SK-N-SH (cell line): Measurements from ENCODE around the gene TMEM117. TPM values are rescaled to one million over a fixed set of nuclear protein-coding genes. Genes with fewer than 3 reads are reported as not detected.
A peak's percentile ranks its signal among the peaks of the same experiment; 100 is the strongest.

Source experiments
- CTCF ChIA-PET: fragments of 300-600, 350-600 bp; formaldehyde crosslinking; extraction: SDS; loops from one replicate; lab custom pipeline; 2021; lab: Yijun Ruan, JAX
- POLR2A ChIA-PET: fragments of 350-600 bp; sonication (Branson Sonifier 250); formaldehyde crosslinking; extraction: SDS; loops from one replicate; lab custom pipeline; 2020; ENCODE audit warnings: antibody characterized with exemption, inconsistent platforms; lab: Yijun Ruan, JAX
- DNase-seq: peaks from one replicate; pipeline ENCODE4 v3.0.0; 2012
- H2AFZ ChIP-seq: fragments of 200-600 bp; sonication (generic); 2 replicates; pipeline ENCODE4 v1.8.1; 2016; ENCODE audit warnings: antibody characterized with exemption, mild to moderate bottlenecking, low read depth
- H3F3A ChIP-seq: fragments of 200-600 bp; sonication (generic); replicated peaks from 2 replicates; pipeline ENCODE3; 2016; ENCODE audit warnings: antibody characterized with exemption, mild to moderate bottlenecking; ENCODE audit not compliant: insufficient read depth
- H3K27ac ChIP-seq, 2 experiments: fragments of 200-500 bp in 1 of 2; fragments of 200-600 bp in 1 of 2; sonication (Bioruptor generic) in 1 of 2; sonication (generic), shearing (Covaris generic) in 1 of 2; 2 replicates each; pipeline versions ENCODE4 v1.5.1 to v1.6.1; 2014 to 2016; ENCODE audit warnings: low read depth in 2 of 2, inconsistent platforms in 1 of 2, low read length in 1 of 2, mild to moderate bottlenecking in 1 of 2, mixed read lengths in 1 of 2
- H3K27me3 ChIP-seq: fragments of 200-600 bp; sonication (generic), shearing (Covaris generic); 2 replicates; pipeline ENCODE4 v1.6.1; 2016; ENCODE audit warnings: mixed run types; ENCODE audit not compliant: insufficient read depth
- H3K36me3 ChIP-seq, 2 experiments: fragments of 200-500 bp in 1 of 2; fragments of 200-600 bp in 1 of 2; sonication (Bioruptor generic) in 1 of 2; sonication (generic) in 1 of 2; replicated peaks in 1 of 2; 2 replicates each; pipeline versions ENCODE3 to v1.5.1; 2014 to 2016; ENCODE audit warnings: low read length in 1 of 2, mild to moderate bottlenecking in 1 of 2; ENCODE audit not compliant: insufficient read depth in 2 of 2, control insufficient read depth in 1 of 2
- H3K4me1 ChIP-seq, 2 experiments: fragments of 200-500 bp in 1 of 2; fragments of 200-600 bp in 1 of 2; sonication (Bioruptor generic) in 1 of 2; sonication (generic), shearing (Covaris generic) in 1 of 2; 2 replicates each; pipeline versions ENCODE4 v1.5.1 to v1.6.1; 2014 to 2016; ENCODE audit warnings: low read depth in 1 of 2, low read length in 1 of 2, mixed run types in 1 of 2; ENCODE audit not compliant: insufficient read depth in 2 of 2, control insufficient read depth in 1 of 2
- H3K4me2 ChIP-seq: fragments of 200-600 bp; sonication (generic), shearing (Covaris generic); 2 replicates; pipeline ENCODE4 v1.6.1; 2017; ENCODE audit warnings: mixed run types
- H3K4me3 ChIP-seq, 2 experiments: fragments of 200-500 bp in 1 of 2; fragments of 200-600 bp in 1 of 2; sonication (Bioruptor generic) in 1 of 2; sonication (generic), shearing (Covaris generic) in 1 of 2; 2 replicates each; pipeline versions ENCODE4 v1.5.1 to v1.8.1; 2014 to 2016; ENCODE audit warnings: low read depth in 2 of 2, inconsistent platforms in 1 of 2, low read length in 1 of 2, mild to moderate bottlenecking in 1 of 2, mixed read lengths in 1 of 2, moderate library complexity in 1 of 2
- H3K79me2 ChIP-seq: fragments of 200-600 bp; sonication (generic); 2 replicates; pipeline ENCODE4 v1.8.1; 2017; ENCODE audit warnings: mild to moderate bottlenecking; ENCODE audit not compliant: insufficient read depth
- H3K9ac ChIP-seq: fragments of 200-600 bp; sonication (generic); 2 replicates; pipeline ENCODE4 v1.6.1; 2017; ENCODE audit warnings: mixed run types
- H3K9me2 ChIP-seq: fragments of 200-600 bp; sonication (generic); 2 replicates; pipeline ENCODE4 v1.6.1; 2017; ENCODE audit warnings: mixed run types
- H3K9me3 ChIP-seq: fragments of 200-600 bp; sonication (generic); 2 replicates; pipeline ENCODE4 v1.6.1; 2017; ENCODE audit warnings: mixed run types, mild to moderate bottlenecking, moderate library complexity
- H4K20me1 ChIP-seq: fragments of 200-600 bp; sonication (generic); 2 replicates; pipeline ENCODE4 v1.6.1; 2017; ENCODE audit warnings: mild to moderate bottlenecking, mixed run types; ENCODE audit not compliant: insufficient read depth
- EP300 ChIP-seq, 2 experiments: IDR thresholded peaks; 2 replicates each; pipeline versions ENCODE4 v1.4.0 to v1.6.1; 2012; ENCODE audit warnings: borderline replicate concordance in 1 of 2, low read depth in 1 of 2, low read length in 1 of 2
- FOSL2 ChIP-seq: IDR thresholded peaks from 2 replicates; pipeline ENCODE4 v1.4.0; 2012; ENCODE audit warnings: low read depth, mild to moderate bottlenecking, moderate library complexity, borderline replicate concordance
- FOXJ3 ChIP-seq: sonication (generic); formaldehyde crosslinking; IDR thresholded peaks from 2 replicates; pipeline ENCODE4 v1.5.1; 2020; ENCODE audit warnings: mild to moderate bottlenecking, missing genetic modification reagents
- FOXM1 ChIP-seq: IDR thresholded peaks from 2 replicates; pipeline ENCODE4 v1.4.0; 2012; ENCODE audit warnings: low read depth, mild to moderate bottlenecking
- GATA2 ChIP-seq: sonication (generic); formaldehyde crosslinking; IDR thresholded peaks from 2 replicates; pipeline ENCODE4 v1.5.0; 2020; ENCODE audit warnings: mild to moderate bottlenecking, missing genetic modification reagents
- IRF3 ChIP-seq: fragments of 150-350 bp; IDR thresholded peaks from 2 replicates; pipeline ENCODE4 v1.6.1; 2016; ENCODE audit warnings: mild to moderate bottlenecking, low read depth, low read length
- MAX ChIP-seq: IDR thresholded peaks from 2 replicates; pipeline ENCODE4 v1.4.0; 2012; ENCODE audit warnings: low read depth
- MXI1 ChIP-seq: IDR thresholded peaks from 2 replicates; pipeline ENCODE4 v1.6.1; 2012; ENCODE audit warnings: mild to moderate bottlenecking, low read depth, low read length, improper control_type of control experiment
- NFIC ChIP-seq: IDR thresholded peaks from 2 replicates; pipeline ENCODE4 v1.4.0; 2012; ENCODE audit warnings: borderline replicate concordance
- NRF1 ChIP-seq: IDR thresholded peaks from 2 replicates; pipeline ENCODE4 v1.6.1; 2012; ENCODE audit warnings: low read depth, mild to moderate bottlenecking, low read length
- POLR2AphosphoS5 ChIP-seq: IDR thresholded peaks from 2 replicates; pipeline ENCODE4 v1.6.1; 2012; ENCODE audit warnings: low read depth, low read length
- RAD21 ChIP-seq: IDR thresholded peaks from 2 replicates; pipeline ENCODE4 v1.6.1; 2012; ENCODE audit warnings: mild to moderate bottlenecking, low read length
- RCOR1 ChIP-seq: fragments of 150-350 bp; IDR thresholded peaks from 2 replicates; pipeline ENCODE4 v1.6.1; 2017; ENCODE audit warnings: antibody characterized with exemption, low read length
- RFX5 ChIP-seq: IDR thresholded peaks from 2 replicates; pipeline ENCODE4 v1.6.1; 2012; ENCODE audit warnings: mild to moderate bottlenecking, improper control_type of control experiment, low read length
- SIN3A ChIP-seq: IDR thresholded peaks from 2 replicates; pipeline ENCODE4 v1.6.1; 2012; ENCODE audit warnings: low read depth, mild to moderate bottlenecking, low read length, moderate library complexity, borderline replicate concordance
- TCF12 ChIP-seq: IDR thresholded peaks from 2 replicates; pipeline ENCODE4 v1.4.0; 2012
- YY1 ChIP-seq: IDR thresholded peaks from 2 replicates; pipeline ENCODE4 v1.4.0; 2012; ENCODE audit warnings: low read depth, mild to moderate bottlenecking
- ZBTB33 ChIP-seq: IDR thresholded peaks from 2 replicates; pipeline ENCODE4 v1.4.0; 2012; ENCODE audit warnings: low read depth, borderline replicate concordance
- WGBS: methylation state at CpG from one replicate; pipeline ENCODE4 v1.1.6; 2017; ENCODE audit warnings: low lambda C conversion rate; 5-methylcytosine and 5-hydroxymethylcytosine counted together
- polyA plus RNA-seq, 3 experiments: library from polyadenylated mRNA; depleted of rRNA; stranded (reverse); fragments of >200 nt; gene quantifications; 2 replicates each; pipeline ENCODE4 v1.2.3, GENCODE V29; 2012

Gene TMEM117
- polyA plus RNA-seq, 1 of the 3 experiments (the other 2 are of a cell fraction): 0.81 TPM

- Histone ChIP-seq H3K4me2 (no peak overlapping the region), H3K4me3 (no peak overlapping the region), H3F3A (no peaks in the 10 kb centered on the region), H3K27me3 (no peaks in the 10 kb centered on the region), H3K9me3 (no peaks in the 10 kb centered on the region), H3K36me3 (no peaks in the 10 kb centered on the region)
- CTCF ChIA-PET: interaction anchor here (1.0 to 4.0 kb wide), 4 partner anchors 11 to 110 kb away, joined by 3 to 19 read pairs (median 5); no protein-coding TSS in a partner anchor
- no peak for DNase-seq
- TF ChIP-seq POLR2AphosphoS5 (no peak), MXI1 (no peak), GATA2 (CRISPR knock-in tag) (no peak), TCF12 (no peak), RAD21 (no peak), FOXM1 (no peak), RCOR1 (no peak), FOXJ3 (CRISPR knock-in tag) (no peak), FOSL2 (no peak), ZBTB33 (no peak), RFX5 (no peak), NRF1 (no peak), NFIC (no peak), MAX (no peak), IRF3 (no peak), EP300 (IDR thresholded peaks at IDR 0.05; ENCODE audit: borderline replicate concordance in 1 of 2, low read depth in 1 of 2, low read length in 1 of 2) (no peak)
- TF ChIP-seq, all 33 proteins: peak for 0
- no peaks in the 10 kb centered on the region for H3K79me2 ChIP-seq
- POLR2A ChIA-PET: no interaction called here
- WGBS: 86% methylated on average over 2 of the region's 2 CpGs
- no peaks in the 10 kb centered on the region for H3K4me1 ChIP-seq
- no peak overlapping the region for H3K9ac ChIP-seq
- no peak overlapping the region; the same call in 1 of the 2 replicates for H2AFZ ChIP-seq
- no peaks in the 10 kb centered on the region for H4K20me1 ChIP-seq
- H3K9me2 ChIP-seq: no peaks in the 10 kb centered on the region
- H3K27ac ChIP-seq: no peak overlapping the region
Measured at GRCh38 chr12:43872396-43872795, 36.5 kb downstream of the TMEM117 start.

GRCh38 chr12:43878050-43878449 lies 42.2 kb downstream of the TMEM117 start:
- Histone ChIP-seq H3K9me3 (no peaks in the 10 kb centered on the region), H3K27me3 (no peaks in the 10 kb centered on the region), H3K4me2 (no peak overlapping the region), H3K9ac (no peak overlapping the region), H3F3A (peaks cover 2% of the 10 kb centered on the region), H3K4me3 (no peak overlapping the region), H4K20me1 (no peaks in the 10 kb centered on the region), H3K9me2 (no peaks in the 10 kb centered on the region), H3K27ac (no peak overlapping the region), H3K4me1 (no peaks in the 10 kb centered on the region; a peak in 1 of 4 replicates), H2AFZ (0 out of 2 replicates have a peak overlapping the region, but pooled peaks have one; percentile 30), H3K79me2 (no peaks in the 10 kb centered on the region), H3K36me3 (no peaks in the 10 kb centered on the region)
- ChIA-PET POLR2A (no interaction called here), CTCF (interaction anchor here (0.8 to 2.5 kb wide), 4 partner anchors 72 to 433 kb away, joined by 4 to 9 read pairs (median 6); partner anchors contain the start of gene TWF1)
- TF ChIP-seq RFX5 (no peak), RCOR1 (no peak), SIN3A (no peak), POLR2AphosphoS5 (no peak), YY1 (no peak), FOXM1 (no peak)
- no peak for DNase-seq
- 78% methylated on average over 3 of the region's 3 CpGs for whole genome bisulfite sequencing
